Activated naive CD8-positive, alpha-beta T cell treated with anti-CD3 and anti-CD28 coated beads, Interleukin-2, amount 50 U/mL, for 16 hours (primary cell): Measurements from ENCODE around the gene CIZ1.
"Not testable (repeated sequence)": the region's sequence is repeated elsewhere in the genome, so short reads cannot be mapped to it uniquely, and the experiment has no call there.

Experiments used
- DNase-seq: peaks from one replicate; pipeline ENCODE4 v3.0.0-alpha.2; 2020; ENCODE audit warnings: low read depth, low spot score

CIZ1 gene

DNA sequence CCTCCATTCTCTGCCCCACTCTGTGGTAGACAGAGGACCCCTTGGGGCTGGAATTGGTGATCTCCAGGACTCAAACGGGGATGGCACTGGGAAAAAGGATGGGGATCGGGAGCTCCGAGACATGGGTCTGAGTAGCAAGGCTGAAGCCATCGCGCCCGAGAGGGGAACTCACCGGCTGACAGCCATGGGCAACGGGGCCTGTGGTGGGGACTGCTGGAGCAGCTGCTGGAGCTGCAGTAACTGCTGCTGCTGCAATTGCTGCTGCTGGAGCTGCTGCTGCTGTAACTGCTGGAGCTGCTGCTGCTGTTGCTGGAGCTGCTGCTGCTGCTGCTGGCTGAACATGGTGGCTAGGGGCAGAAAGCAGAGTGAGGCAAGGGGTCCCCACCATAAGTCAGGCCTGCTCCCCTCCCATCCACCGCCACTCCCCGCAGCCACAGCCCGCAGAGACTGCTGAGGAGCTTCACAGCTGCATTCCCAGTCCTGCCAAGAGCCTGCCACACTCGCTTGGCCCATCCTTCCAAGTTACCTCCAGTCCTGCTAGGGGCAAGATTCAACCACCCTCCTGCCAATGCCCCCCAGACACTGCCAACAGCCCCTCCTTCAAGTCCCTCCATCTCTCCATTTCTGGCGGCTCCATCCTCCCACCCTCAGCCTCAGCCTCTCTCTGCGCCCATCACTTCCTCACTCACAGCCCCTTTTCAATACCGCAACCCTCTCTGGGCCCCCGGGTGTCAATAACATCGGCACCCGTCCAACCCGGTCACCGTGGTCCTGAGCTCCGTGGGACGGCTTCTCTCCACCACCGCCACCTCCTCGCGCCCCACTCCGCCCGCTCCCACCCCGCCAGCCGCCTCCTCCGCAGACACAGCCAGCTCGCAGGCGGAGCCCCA, 611 bp downstream of the CIZ1 start:
- no peak for DNase-seq

DNA sequence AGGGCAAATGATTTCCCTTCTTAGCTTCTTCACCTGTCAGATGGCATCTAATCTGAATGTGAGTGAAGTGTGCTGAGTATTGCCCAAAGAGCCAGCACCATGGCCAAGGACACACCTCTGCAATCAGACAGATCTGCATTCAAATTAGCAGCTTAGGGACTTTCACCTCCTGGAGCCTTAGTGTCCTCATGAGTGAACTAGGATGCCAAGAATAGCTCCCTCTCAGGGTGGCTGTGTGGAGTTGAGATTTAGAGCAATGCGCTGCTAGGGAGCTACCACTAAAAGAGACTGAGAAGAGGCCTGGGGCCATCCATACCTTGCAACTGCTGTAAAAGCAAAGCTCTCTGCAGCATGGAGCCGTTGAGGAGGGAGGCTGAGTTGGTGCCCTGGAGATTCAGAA, 1.4 kb downstream of the CIZ1 start:
- DNase-seq, result no peak

DNA sequence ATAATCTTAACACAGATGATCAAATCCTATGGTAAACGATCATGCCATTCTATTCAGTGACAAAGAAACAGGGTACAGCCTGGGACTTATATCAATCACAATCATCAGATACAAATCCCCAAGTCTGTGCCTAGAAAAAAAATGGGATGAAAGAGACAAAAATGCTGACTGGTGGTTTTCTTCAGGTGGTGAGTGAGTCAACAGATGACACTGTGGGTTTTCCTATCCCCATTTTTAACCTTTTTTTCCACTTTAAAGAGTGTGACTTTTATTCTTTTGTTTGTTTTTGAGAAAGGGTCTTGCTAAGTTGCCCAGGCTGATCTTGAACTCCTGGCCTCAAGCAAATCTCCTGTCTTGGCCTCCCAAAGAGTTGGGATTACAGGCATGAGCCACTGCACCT, 3.2 kb downstream of the CIZ1 start:
- no peak for DNase-seq

DNA sequence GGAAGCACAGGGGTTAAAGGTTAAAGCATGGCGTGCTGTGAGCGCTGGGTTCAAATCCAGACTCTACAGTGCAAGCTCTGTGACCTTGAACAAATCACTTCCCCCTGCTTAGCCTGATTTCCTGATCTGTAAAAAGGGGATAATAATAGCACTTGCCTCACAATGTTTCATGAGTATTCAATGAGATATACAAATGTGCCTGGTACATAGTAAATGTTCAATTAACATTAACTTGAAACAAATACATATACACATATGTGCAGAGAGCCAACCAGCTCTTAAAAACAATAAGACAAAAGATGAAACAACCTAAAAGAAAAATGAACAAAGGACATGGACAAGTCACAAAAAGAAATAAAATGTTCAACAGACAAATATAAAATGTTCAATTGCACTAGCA, 4.0 kb downstream of the CIZ1 start:
- no peak for DNase-seq

DNA sequence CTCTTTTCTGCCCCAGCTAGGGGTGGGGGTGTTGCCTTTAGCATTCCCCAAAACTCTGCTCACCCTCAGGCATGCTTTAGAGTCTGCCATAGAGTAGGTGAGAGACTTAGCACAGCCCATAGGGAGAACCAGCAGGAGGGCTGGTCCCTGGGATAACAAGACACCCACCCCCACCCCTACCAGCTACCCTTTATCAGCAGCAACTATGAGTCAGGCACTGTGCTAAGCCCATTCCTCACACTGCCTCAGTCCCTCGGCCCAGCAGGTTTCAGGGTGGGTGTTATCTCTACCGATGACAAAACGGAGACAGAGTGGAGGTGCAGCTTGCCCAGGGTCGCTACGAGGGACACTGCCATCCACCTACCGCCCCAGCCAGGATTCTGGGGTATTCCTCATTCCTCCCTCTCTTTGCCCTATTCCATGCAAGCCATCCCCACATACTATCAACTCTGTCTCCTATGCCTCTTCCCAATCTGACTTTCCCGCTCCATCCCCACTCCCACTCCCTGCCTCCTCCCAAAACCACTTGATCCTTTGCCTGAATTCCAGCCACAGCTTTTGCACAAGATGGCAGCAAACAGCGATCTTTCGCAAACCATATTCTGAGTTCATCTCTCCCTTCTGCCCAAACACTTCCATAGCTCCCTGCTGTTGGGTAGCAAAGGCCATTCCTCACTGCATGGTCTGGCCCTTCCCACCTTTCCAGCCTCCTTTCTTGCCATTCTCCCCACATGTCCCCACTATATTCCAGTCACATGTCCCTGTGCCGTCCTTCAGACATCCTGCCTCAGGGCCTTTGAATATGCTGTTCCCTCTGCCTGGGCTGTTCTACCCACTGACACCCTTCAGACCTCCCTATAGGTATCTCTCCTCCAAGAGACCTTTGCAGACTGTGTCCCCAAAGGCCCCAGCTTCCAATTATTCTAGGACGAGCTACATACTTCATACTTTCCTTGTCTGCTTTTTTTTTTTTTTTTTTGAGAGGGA, 5.1 kb downstream of the CIZ1 start:
- DNase-seq, result no peak

DNA sequence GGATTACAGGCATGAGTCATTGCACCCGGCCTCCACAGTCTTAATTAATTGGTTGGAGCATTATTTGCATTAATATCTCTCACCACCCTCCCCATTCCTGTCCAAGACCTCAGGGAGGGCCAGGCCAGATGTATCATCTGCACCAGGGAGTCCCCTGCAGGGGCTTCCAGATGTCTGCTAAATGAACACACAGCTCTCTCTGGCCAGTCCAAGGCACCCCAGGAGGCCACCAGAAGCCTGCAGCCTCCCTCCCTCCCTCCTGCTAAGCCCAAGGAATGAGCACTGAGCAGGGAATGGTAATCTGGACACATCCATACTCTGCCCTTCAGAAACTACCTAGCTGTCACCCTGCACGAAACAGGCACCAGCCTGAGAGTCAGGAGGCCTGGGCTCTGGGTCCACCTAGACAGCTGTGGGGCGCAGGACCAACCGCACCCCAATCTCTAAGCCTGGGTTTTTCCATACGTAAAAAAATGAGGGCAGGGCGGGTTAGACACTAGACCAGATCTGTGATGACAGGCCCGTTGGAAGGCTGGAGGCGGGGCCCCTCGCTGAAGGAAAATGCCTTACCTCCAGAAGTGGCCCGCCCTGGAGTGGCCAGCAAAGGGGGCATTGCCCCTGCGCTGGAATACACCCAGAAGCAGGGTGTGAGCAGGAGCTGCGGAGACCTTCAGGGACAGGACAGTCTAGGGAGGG, 8.3 kb downstream of the CIZ1 start:
- no peak for DNase-seq

DNA sequence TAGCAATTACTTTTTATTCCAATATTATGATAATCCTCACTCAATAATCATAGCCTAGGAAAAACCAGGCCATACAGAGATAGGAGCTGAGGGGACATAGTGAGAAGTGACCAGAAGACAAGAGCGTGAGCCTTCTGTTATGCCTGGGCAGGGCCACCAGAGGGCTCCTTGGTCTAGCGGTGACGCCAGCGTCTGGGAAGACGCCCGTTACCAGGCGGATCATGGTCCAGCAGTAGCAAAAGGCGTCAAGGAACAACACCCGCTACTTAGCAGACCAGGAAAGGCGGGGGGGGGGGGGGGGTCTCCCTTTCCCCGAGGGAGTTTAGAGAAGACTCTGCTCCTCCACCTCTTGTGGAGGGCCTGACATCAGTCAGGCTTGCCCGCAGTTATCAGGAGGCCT, 9.9 kb downstream of the CIZ1 start:
- DNase-seq, result not testable (repeated sequence)

DNA sequence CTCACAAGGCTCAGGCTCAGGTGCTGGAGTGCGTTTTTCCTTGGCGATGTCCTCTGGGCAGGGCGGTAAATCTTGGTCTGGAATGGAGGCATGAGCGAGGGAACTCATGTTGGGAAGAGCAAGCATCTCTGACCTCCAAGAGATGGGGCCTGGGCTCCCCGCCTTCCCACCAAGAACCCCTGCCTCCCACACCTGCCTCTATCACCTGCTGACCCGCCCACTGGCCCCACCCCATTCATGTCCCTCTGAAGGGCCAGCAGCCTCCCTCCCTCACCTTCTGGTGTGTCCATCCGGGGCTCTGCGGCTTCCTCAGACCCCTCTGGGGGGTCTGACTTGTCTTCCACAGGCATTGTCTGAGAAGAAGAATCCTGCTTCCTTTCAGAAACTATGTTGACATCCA, 10.9 kb downstream of the CIZ1 start:
- DNase-seq, result no peak

DNA sequence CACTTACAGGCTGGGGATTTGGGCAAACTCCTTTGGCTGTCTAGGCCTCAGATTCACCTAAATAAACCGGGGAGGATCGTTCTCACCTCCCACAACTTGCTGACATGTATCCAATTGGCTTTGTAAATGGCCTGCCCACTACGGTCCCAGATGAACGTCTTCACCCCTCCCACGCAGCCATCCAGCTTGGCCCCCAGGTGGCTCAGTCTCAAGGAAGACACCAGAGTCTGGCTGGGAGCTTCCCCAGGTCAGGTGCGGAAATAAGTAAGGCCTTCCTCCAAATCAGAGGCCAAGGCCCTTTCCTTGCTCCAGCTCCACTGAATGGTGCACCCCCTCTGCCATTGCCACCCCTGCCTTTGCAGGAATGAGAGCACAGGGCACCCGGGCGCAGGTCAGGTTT, 11.4 kb downstream of the CIZ1 start:
- no peak for DNase-seq

DNA sequence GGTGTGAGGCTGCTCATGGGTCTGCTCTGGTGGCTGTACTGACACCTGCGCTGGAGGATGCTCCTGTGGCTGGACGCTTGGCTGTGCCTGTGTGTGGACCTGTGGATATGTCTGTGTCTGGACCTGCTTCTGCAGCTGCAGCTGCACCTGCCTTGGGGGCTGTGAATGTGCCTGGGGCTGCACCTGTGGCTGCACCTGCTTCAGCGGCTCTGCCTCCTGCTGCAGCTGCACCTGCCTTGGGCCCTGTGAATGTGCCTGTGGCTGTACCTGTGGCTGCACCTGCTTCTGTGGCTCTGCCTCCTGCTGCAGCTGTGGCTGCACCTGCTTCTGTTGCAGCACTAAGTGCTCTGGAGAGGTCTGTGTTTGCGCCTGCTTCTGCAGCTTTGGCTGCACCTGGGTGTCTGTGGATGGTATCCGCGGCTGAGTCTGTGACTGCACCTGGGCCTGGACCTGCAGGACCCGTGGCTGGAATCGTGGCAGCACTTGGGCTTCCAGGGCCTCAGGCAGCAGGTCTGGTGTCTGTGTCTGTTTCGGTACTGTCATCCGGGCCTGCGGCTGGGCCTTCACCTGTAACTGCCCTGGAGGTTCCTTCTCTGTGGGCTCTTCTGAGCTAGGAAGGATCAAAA, 12.5 kb downstream of the CIZ1 start:
- DNase-seq, result no peak

DNA sequence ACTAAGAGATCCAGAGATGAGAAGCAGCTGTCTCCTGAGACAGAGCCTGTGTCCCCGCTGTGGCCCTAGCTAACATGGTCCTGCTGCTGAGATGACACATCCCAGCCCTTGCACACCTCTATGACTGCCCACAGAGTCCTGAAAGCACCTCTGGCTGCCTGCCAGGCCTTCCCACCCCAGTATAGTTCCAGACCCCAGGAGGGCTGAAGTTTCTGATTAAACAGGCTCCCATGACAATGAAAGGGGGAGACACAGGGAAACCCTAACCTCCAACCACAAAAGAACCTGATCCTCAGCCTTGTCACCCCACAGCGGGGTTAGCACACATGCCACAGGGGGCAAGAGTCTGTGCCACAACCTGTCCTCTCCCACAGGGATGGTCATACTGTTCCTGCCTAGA, 15.6 kb downstream of the CIZ1 start:
- no peak for DNase-seq

DNA sequence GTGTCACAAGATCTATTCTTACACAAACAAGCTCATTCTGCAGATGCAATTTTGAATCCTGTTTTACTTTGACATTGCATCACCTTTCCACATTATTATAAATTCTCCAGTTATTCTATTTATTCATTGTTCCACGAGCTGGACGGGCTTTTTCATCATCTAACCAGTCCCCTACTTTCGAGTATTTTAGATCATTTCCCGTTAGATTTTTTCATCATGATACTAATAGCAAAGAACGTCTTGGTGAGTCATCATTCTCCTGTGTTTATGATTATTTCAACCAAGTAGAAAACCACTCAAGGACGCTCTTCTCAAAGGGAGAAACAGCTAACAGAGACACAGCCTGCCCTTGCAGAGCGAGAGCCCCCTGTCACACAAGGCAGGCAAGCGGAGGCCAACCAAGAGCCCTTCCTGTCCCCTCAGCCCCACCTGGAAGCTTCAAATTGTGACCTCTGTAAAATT, 16.2 kb downstream of the CIZ1 start:
- no peak for DNase-seq

DNA sequence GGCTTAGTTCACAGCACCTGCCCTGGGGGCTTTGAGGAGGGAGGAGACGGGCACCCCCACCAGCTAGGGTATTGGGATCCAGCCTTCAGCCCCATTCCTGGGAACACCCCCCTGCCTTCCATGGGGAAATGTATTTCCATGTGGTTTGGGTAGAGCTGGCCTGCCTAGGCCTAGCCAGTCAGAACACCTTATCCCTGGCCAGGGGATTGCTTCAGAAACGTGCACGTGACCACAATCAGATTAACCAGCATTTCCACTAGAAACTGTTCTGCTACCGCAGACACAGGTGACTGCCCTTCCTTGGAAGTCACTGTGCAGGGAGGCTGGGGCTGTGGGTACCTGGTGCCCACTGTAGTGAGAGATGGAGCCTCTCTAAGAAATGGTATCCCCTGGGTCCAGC, 17.3 kb downstream of the CIZ1 start:
- no peak for DNase-seq

DNA sequence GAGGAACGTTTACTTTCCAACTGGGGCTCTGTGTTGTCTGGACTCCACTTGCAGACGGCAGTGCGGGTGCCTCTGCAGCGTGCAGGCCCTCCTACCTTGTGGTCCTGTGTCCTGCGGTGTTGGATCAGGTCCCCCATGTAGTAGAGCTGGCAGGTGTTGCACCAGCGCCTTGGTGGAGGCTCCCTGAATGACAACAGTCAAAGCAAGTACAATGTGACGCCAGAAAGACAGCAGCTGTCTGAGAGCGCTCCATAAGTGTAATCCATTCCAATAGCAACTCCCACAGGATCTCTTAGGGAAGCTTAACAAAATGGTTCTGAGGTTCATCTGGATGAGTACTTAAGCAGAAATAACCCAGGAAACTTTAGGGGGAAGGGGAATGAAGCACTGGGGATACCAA, 21.4 kb downstream of the CIZ1 start:
- DNase-seq, result no peak

DNA sequence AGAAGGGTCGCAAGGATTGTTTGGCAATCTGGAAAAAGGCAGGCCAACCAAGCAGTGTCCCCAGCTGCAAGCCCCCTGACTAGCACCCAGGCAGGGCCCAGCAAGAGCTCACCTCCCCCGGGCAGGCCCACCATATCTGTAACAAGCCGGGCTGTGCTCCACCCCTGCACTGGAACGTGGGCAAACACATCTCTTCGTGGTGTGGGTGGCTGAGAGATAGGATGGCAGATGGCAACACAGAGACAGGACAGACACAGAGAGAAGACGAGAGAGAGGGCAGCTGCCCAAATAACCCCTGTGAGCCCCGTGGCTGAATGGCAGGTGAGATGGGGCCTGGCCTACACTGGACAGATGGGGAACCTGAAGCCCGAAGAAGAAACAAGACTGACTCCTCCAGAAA, 21.9 kb downstream of the CIZ1 start:
- DNase-seq, result no peak

DNA sequence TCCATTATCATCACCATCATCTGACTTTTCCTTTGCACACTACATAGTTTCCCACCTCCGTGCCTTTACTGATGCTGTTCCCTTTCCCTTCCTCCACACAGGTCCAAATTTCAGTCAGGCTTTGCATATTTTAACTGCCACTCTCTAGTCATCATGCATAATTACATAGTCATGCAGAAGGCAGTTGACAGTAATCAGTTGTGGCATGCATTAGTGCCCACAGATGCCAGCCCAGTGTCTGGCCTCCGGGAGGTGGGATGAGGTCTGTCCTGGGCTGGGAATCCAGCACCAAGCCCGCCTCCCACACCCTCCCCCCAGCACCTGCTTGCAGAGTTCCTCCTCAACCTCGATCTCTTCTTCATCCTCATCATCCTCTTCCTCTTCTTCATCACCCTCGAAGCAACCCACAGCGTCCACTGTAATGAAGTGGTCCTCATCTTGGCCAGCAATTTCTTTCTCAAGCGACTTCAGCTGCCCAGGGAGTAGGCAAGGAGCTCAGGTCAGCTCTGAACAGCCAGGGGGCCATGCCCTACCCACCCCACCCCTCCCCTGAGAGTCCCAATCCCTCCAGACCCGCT, 22.6 kb downstream of the CIZ1 start:
- no peak for DNase-seq

DNA sequence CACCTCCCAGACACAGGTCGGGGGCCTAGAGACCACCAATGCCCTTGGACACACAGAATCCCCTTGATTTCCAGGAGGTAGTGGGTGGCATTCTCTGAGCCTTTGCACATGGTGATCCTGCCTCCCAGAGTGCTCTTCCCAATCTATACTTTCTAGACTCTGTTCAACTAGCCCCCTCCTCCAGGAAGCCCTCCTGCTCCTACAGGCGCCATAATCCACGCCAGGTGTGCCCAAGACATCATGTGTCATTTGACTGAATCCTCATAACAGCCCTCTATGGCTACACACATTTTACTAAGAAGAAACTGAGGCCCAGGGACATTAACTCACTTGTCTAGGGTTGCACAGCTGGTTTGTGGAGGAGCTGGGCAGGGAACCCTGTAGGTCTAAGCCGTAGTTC, 24.2 kb downstream of the CIZ1 start:
- DNase-seq, result no peak

DNA sequence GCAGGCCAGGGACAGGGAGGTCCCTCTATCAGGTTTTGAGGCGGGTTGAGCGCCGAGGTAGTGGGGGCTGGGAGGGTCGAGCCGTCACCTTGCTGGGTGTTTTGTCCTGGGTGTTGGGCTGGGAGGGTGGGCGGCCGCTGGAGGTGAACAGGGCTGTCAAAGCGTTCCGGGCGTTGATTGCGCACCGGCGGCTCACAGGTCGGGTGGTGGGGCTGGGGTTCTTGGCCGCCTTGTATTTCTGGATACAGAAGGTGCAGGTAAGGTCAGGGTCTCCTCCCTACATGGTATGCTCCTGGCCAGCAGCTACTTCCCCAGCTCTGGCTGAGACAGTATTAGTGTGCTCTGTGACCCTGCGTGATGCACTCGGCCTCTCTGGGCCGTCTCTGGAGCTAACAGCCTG, 25.2 kb downstream of the CIZ1 start:
- DNase-seq, result no peak

DNA sequence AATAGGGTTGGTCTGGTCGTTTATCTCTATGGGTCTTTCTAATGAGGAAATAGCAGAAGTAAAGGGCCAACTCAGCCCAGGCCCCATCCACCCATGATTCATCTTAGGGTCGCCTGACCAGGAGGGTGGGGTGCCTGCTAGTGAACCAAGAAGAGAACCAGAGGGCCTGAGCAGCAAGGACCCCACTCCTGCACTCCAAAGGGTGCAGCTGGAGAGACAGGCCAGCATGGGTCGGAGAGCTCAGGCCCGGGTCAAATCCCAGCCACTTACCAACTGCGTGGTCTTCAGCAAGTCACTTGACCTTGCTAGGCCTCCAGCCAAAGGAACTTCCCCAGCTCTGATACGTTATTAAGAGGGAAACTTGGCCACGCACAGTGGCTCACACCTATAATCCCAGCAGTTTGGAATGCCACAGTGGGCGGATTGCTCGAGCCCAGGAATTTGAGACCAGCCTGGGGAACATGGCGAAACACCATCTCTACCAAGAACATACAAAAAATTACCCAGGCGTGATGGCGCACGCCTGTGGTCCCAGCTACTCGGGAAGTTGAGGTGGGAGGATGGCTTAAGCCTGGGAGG, 27.0 kb downstream of the CIZ1 start:
- no peak for DNase-seq

DNA sequence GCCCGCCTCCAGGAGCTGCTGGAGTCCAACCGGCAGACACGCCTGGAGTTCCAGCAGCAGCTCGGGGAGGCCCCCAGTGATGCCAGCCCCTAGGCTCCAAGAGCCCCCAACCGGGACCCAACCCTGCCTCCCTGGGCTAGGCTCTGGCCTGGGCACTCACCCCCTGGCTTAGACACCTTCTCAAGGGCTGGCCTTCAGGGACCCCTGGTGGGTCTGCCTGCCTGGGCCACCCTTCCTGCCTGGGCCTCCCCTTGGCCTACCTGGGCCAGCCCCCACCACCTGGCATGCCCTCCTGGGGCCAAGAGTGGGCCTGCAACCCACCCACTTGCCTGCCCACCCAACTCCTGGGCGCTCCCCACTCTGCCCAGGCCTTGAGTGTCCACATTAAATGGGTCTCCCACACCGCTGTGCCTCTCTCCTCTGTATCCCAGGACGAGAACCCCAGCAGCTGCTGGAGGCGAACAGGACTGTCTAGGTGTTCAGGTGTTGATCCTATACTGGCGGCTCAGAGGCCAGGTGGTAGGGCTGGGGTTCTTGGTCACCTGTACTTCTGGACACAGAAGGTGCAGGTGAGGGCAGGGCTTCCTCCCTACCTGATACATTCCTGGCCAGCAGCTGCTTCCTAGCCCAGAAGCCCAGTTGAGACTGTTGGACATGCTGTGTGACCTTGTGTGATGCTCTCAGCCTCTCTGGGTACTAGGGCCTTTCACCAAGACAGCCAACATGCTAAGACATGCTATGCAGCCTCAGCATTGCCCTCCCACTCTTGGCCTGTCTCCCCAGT, 27.7 kb downstream of the CIZ1 start:
- DNase-seq, result no peak
